Body of pancreas (tissue), 4 donors: Measurements from ENCODE around the gene AK5. TPM values are rescaled to one million over a fixed set of nuclear protein-coding genes. Genes with fewer than 3 reads are reported as not detected.
"Not testable (repeated sequence)": the region's sequence is repeated elsewhere in the genome, so short reads cannot be mapped to it uniquely, and the experiment has no call there.

Experiments
- ATAC-seq: fragments of 150-250 bp; one replicate; pipeline ENCODE4 v1.9.1; 2016
- DNase-seq, 4 donors: peaks; one replicate each; pipeline ENCODE4 v3.0.0-alpha.2; 2019
- H3K27ac ChIP-seq, 4 donors: fragments of 200-600 bp; sonication (generic); 1 replicate in 3 of 4; 2 replicates in 1 of 4; pipeline versions ENCODE4 v1.5.1 to v1.6.1; 2016 to 2019; ENCODE audit warnings: mild to moderate bottlenecking in 1 of 4, mixed read lengths in 1 of 4, moderate library complexity in 1 of 4
- H3K27me3 ChIP-seq, 2 donors: fragments of 200-600 bp; sonication (generic); one replicate each; pipeline ENCODE4 v1.6.0; 2016; ENCODE audit warnings: mild to moderate bottlenecking in 1 of 2
- H3K36me3 ChIP-seq, 2 donors: fragments of 200-600 bp; sonication (generic); replicated peaks in 1 of 2; 2 replicates each; pipeline ENCODE4 v1.5.1; 2016; ENCODE audit warnings: low read depth in 2 of 2; ENCODE audit not compliant: insufficient read depth in 1 of 2
- H3K4me1 ChIP-seq: fragments of 200-600 bp; sonication (generic); one replicate; pipeline ENCODE4 v1.6.0; 2016
- H3K4me3 ChIP-seq, 2 donors: fragments of 200-600 bp; sonication (generic); 1 replicate in 1 of 2; 2 replicates in 1 of 2; pipeline ENCODE4 v1.5.1; 2016 to 2019
- H3K9me3 ChIP-seq, 3 donors: fragments of 200-600 bp; sonication (generic); 1 replicate in 2 of 3; 2 replicates in 1 of 3; pipeline ENCODE4 v1.5.1; 2016
- CTCF ChIP-seq, 7 experiments: fragments of 450-650 bp in 4 of 7; fragments of 200-600 bp in 3 of 7; sonication (generic) in 3 of 7; IDR thresholded peaks; one replicate each; pipeline ENCODE4 v1.5.1; 2016 to 2019; ENCODE audit warnings: antibody characterized with exemption in 7 of 7
- POLR2A ChIP-seq, 3 donors: fragments of 450-650 bp; IDR thresholded peaks; one replicate each; pipeline ENCODE4 v1.6.1; 2016; ENCODE audit warnings: antibody characterized with exemption in 3 of 3, mild to moderate bottlenecking in 2 of 3
- WGBS, 2 donors: methylation state at CpG; one replicate each; pipeline ENCODE4 v1.1.5; 2017; 5-methylcytosine and 5-hydroxymethylcytosine counted together
- intact Hi-C: fragments of 100-400 bp; cut with DNase I; formaldehyde crosslinking; loops from one replicate; pipeline ENCODE4 v1.15.1; 2023
- total RNA-seq, 2 donors: library from RNA; depleted of rRNA; stranded (reverse); fragments of >200 nt; gene quantifications; one replicate each; pipeline ENCODE4 v1.1.0, GENCODE V29; 2016

Gene AK5
- total RNA-seq, 2 donors from 2014 or later = not detected

- Histone ChIP-seq H3K4me3 (no peak overlapping the region), H3K4me1 (peaks cover 12% of the 10 kb centered on the region), H3K9me3 (no peaks in the 10 kb centered on the region), H3K27ac (no peak overlapping the region), H3K36me3 (no peaks in the 10 kb centered on the region), H3K27me3 (no peaks in the 10 kb centered on the region)
- intact Hi-C loops = no loop called here
- TF ChIP-seq CTCF (IDR thresholded peaks at IDR 0.05) = no peak
- ATAC-seq = no peak
- 71 to 75% methylated on average over 2 of the region's 2 CpGs for WGBS, 2 donors
- no peak for DNase-seq
Observed at GRCh38 chr1:77516106-77516505, 234.3 kb downstream of the AK5 start.

DNA sequence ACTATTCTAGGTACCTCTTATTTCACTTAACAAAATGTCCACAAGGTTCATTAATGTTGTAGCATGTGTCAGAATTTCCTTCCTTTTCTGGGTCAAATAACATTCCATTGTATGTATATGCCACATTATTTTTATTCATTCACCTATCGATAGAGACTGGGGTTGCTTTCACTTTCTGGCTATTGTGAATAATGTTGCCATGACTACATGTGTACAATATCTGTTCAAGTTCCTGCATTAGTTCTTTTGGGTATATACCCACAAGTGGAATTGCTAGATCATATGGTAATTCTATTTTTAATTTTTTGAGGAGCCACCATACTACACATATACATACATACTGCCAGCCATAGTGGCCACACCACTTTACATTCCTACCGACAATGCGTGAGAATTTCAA is 242.2 kb downstream of the AK5 start:
- ATAC-seq (no peak), DNase-seq (no peak)
- Histone ChIP-seq H3K4me1 (no peaks in the 10 kb centered on the region), H3K4me3 (no peak overlapping the region), H3K27ac (no peak overlapping the region), H3K36me3 (no peaks in the 10 kb centered on the region), H3K27me3 (no peaks in the 10 kb centered on the region), H3K9me3 (no peaks in the 10 kb centered on the region)
- WGBS, 2 donors = 91 to 93% methylated on average over 3 of the region's 3 CpGs
- intact Hi-C loops = no loop called here
- TF ChIP-seq CTCF (IDR thresholded peaks at IDR 0.05) (no peak), POLR2A (IDR thresholded peaks at IDR 0.05) (no peak)

- not testable (repeated sequence) for DNase-seq, ATAC-seq, H3K27me3 ChIP-seq, H3K36me3 ChIP-seq, H3K4me1 ChIP-seq, H3K4me3 ChIP-seq, H3K9me3 ChIP-seq, H3K27ac ChIP-seq
- 93% methylated on average over 8 of the region's 8 CpGs for WGBS, 2 donors
- intact Hi-C loops = loop anchor here (10.0 kb wide), 1 partner anchor 376 kb away; no protein-coding TSS in a partner anchor
Observed at GRCh38 chr1:77531149-77531548, 249.3 kb downstream of the AK5 start.

DNA sequence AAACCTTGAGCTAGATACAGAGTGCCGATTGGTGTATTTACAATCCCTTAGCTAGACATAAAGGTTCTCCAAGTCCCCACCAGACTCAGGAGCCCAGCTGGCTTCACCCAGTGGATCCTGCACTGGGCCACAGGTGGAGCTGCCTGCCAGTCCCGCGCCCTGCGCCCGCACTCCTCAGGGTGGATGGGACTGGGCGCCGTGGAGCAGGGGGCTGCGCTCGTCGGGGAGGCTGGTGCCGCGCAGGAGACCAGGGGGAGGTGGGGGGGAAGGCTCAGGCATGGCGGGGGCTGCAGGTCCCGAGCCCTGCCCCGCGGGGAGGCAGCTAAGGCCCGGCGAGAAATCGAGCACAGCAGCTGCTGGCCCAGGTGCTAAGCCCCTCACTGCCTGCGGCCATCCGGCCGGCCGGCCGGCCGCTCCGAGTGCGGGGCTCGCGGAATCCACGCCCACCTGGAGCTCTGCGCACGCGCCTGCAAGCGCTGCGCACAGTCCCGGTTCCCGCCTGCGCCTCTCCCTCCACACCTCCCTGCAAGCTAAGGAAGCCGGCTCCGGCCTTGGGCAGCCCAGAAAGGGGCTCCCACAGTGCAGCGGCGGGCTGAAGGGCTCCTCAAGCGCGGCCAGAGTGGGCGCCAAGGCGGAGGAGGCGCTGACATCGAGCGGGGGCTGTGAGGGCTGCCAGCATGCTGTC is 249.9 kb downstream of the AK5 start:
- not testable (repeated sequence) for ATAC-seq, H3K27ac ChIP-seq, H3K4me1 ChIP-seq, H3K27me3 ChIP-seq, H3K36me3 ChIP-seq, H3K9me3 ChIP-seq, H3K4me3 ChIP-seq, DNase-seq
- intact Hi-C loops = loop anchor here (10.0 kb wide), 1 partner anchor 377 kb away; no protein-coding TSS in a partner anchor
- 96 to 97% methylated on average over 13 to 46 of the region's 49 CpGs for WGBS, 2 donors

- no peak for DNase-seq
- no peak for ATAC-seq
- Histone ChIP-seq H3K9me3 (no peaks in the 10 kb centered on the region), H3K4me1 (peaks cover 6% of the 10 kb centered on the region), H3K4me3 (no peak overlapping the region), H3K27me3 (no peaks in the 10 kb centered on the region), H3K36me3 (no peaks in the 10 kb centered on the region), H3K27ac (no peak overlapping the region)
- intact Hi-C loops = loop anchor here (10.0 kb wide), 1 partner anchor 378 kb away; no protein-coding TSS in a partner anchor
- TF ChIP-seq CTCF (IDR thresholded peaks at IDR 0.05) = no peak
- TF ChIP-seq POLR2A (IDR thresholded peaks at IDR 0.05) = no peak
- 83 to 85% methylated on average over 4 of the region's 4 CpGs for WGBS, 2 donors
Observed at GRCh38 chr1:77532641-77533040, 250.8 kb downstream of the AK5 start.
